GM12875 (cell line): ENCODE data around the gene GRIK3.

Experiments
- H3K4me3 ChIP-seq: one replicate; pipeline ENCODE4 v1.5.1; 2011; ENCODE audit warnings: low read depth, low read length, control low read depth
- CTCF ChIP-seq: IDR thresholded peaks from 2 replicates; pipeline ENCODE4 v1.5.1; 2011; ENCODE audit warnings: low read depth, mild to moderate bottlenecking, control low read depth, inconsistent platforms, low read length, moderate library complexity, borderline replicate concordance; ENCODE audit not compliant: insufficient read depth

Gene GRIK3

GRCh38 chr1:36776948-36777831, 257.1 kb downstream of the GRIK3 start:
- no peak overlapping the region for H3K4me3 ChIP-seq
- no peak for TF ChIP-seq CTCF

- TF ChIP-seq CTCF, result no peak
- H3K4me3 ChIP-seq, result no peak overlapping the region
Measured at GRCh38 chr1:36776256-36776655, 258.1 kb downstream of the GRIK3 start.

GRCh38 chr1:36775716-36776115, 258.6 kb downstream of the GRIK3 start:
- no peak overlapping the region for H3K4me3 ChIP-seq
- no peak for TF ChIP-seq CTCF

GRCh38 chr1:36773827-36774541, 260.3 kb downstream of the GRIK3 start:
- H3K4me3 ChIP-seq, result no peak overlapping the region
- TF ChIP-seq CTCF, result no peak

GRCh38 chr1:36772647-36773495, 261.4 kb downstream of the GRIK3 start:
- no peak overlapping the region for H3K4me3 ChIP-seq
- TF ChIP-seq CTCF, result no peak

- no peak overlapping the region for H3K4me3 ChIP-seq
- TF ChIP-seq CTCF, result no peak
Measured at GRCh38 chr1:36771660-36772284, 262.5 kb downstream of the GRIK3 start.
